MM.1S (cell line): Measurements from ENCODE around the gene KLRD1.

ENCODE experiments used
- EZH2 ChIP-seq: fragments of 300-600 bp; sonication (generic); optimal IDR thresholded peaks from 2 replicates; pipeline ENCODE3; 2017; ENCODE audit warnings: low read depth, mild to moderate bottlenecking, antibody characterized with exemption, low read length, mixed read lengths
- EZH2phosphoT487 ChIP-seq: fragments of 300-600 bp; sonication (generic); IDR thresholded peaks from 2 replicates; pipeline ENCODE4 v1.6.1; 2018; ENCODE audit warnings: antibody characterized with exemption, low read length
- TF ChIP-seq, protein P1 (sequence below): fragments of 300-600 bp; sonication (generic); IDR thresholded peaks from 2 replicates; pipeline ENCODE4 v1.5.1; 2016; ENCODE audit warnings: antibody characterized with exemption, low read length, mixed read lengths

GRCh38 chr12:10293570-10294227 is 14.0 kb upstream of the KLRD1 start:
- TF ChIP-seq, protein P1, sequence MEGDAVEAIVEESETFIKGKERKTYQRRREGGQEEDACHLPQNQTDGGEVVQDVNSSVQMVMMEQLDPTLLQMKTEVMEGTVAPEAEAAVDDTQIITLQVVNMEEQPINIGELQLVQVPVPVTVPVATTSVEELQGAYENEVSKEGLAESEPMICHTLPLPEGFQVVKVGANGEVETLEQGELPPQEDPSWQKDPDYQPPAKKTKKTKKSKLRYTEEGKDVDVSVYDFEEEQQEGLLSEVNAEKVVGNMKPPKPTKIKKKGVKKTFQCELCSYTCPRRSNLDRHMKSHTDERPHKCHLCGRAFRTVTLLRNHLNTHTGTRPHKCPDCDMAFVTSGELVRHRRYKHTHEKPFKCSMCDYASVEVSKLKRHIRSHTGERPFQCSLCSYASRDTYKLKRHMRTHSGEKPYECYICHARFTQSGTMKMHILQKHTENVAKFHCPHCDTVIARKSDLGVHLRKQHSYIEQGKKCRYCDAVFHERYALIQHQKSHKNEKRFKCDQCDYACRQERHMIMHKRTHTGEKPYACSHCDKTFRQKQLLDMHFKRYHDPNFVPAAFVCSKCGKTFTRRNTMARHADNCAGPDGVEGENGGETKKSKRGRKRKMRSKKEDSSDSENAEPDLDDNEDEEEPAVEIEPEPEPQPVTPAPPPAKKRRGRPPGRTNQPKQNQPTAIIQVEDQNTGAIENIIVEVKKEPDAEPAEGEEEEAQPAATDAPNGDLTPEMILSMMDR = no peak
- TF ChIP-seq EZH2 (no peak), EZH2phosphoT487 (no peak)
